ENCODE measurements around the gene RFESD.

GRCh38 chr5:95667061-95667618 is 20.6 kb downstream of the RFESD start:
- no peak for TF ChIP-seq GATA2 (IDR thresholded peaks at IDR 0.05; ENCODE audit: low read depth, low read length)
- TF ChIP-seq GATA3 (IDR thresholded peaks at IDR 0.05; ENCODE audit: low read depth, low read length): no peak
